ENCODE measurements around the gene GRAP. TPM values are rescaled to one million over a fixed set of nuclear protein-coding genes. Genes with fewer than 3 reads are reported as not detected.
"Not testable (repeated sequence)": the region's sequence is repeated elsewhere in the genome, so short reads cannot be mapped to it uniquely, and the experiment has no call there.

The GRAP gene
- total RNA-seq, 1 experiment from 2014 or later, result 0.55 TPM

GRCh38 chr17:19021622-19022083, 25.1 kb downstream of the GRAP start:
- no peaks in the 10 kb centered on the region; the same call in 1 of the 2 replicates for H3K27me3 ChIP-seq (ENCODE audit: insufficient read depth, low read length)
- Mint-ChIP-seq H3K27me3 (ENCODE audit: low read depth) (peaks cover 4% of the 10 kb centered on the region), H3K9me3 (no peaks in the 10 kb centered on the region), H3K4me1 (peaks cover 0 to 15% of the 10 kb centered on the region in 2 experiments; a peak in 2 of 4 replicates), H3K4me3 (no peak overlapping the region), H3K36me3 (ENCODE audit: insufficient read depth in 1 of 3, low read depth in 3 of 3) (no peaks in the 10 kb centered on the region; a peak in 1 of 7 replicates), H3K27ac (peak overlapping the region in 1 of 3 experiments; percentile 62; a peak in 1 of 7 replicates)
- H3K23me2 ChIP-seq (ENCODE audit: insufficient read length, low read depth, low read length, poor library complexity, severe bottlenecking), result no peaks in the 10 kb centered on the region
- no peaks in the 10 kb centered on the region for H3K4me1 ChIP-seq (ENCODE audit: insufficient read depth, low read length)
- no peak overlapping the region for H4K91ac ChIP-seq (ENCODE audit: insufficient read length, low read depth, low read length)
- H3K9ac ChIP-seq (ENCODE audit: extremely low read depth, insufficient read length, low read length), result no peak overlapping the region
- H2BK15ac ChIP-seq (ENCODE audit: low read depth, low read length), result no peak overlapping the region
- no peak overlapping the region for H3T11ph ChIP-seq (ENCODE audit: low read length)
- no peaks in the 10 kb centered on the region for H3K79me2 ChIP-seq (ENCODE audit: insufficient read depth, low read length)
- H3K14ac ChIP-seq (ENCODE audit: insufficient read depth, low read length), result no peak overlapping the region
- H2BK5ac ChIP-seq (ENCODE audit: insufficient read length, low read length), result no peak overlapping the region
- no peak overlapping the region for H3K18ac ChIP-seq (ENCODE audit: insufficient read length, low read depth, low read length)
- H3K27ac ChIP-seq (ENCODE audit: insufficient read length, low read depth, low read length), result no peak overlapping the region
- no peak overlapping the region for H3K4ac ChIP-seq (ENCODE audit: low read depth, low read length)
- H3K9me3 ChIP-seq (ENCODE audit: control insufficient read depth, low read depth, low read length), result no peaks in the 10 kb centered on the region
- TF ChIP-seq CTCF (conservative IDR thresholded peaks at IDR 0.05), result no peak
- no peak overlapping the region for H4K5ac ChIP-seq (ENCODE audit: insufficient read length, low read depth, low read length)
- H2BK120ac ChIP-seq (ENCODE audit: low read depth, low read length, poor library complexity, severe bottlenecking), result no peak overlapping the region
- H3K56ac ChIP-seq (ENCODE audit: insufficient read length, low read depth, low read length), result no peak overlapping the region
- no peak overlapping the region for H4K8ac ChIP-seq (replicated peaks; ENCODE audit: insufficient read length, low read depth, low read length)
- H3K4me2 ChIP-seq (ENCODE audit: insufficient read depth, insufficient read length, low read length), result no peak overlapping the region
- DNase-seq, result peak; percentile 74
- no peak overlapping the region for H3K23ac ChIP-seq (ENCODE audit: insufficient read length, low read depth, low read length)
- no peaks in the 10 kb centered on the region for H4K20me1 ChIP-seq (ENCODE audit: control insufficient read depth, insufficient read depth, insufficient read length)
- no peak overlapping the region for H2BK12ac ChIP-seq (ENCODE audit: insufficient read length, low read depth, low read length)
- no peaks in the 10 kb centered on the region for H3K79me1 ChIP-seq (ENCODE audit: insufficient read depth, low read depth, low read length, poor library complexity, severe bottlenecking)
- no peak overlapping the region for H2BK20ac ChIP-seq (ENCODE audit: low read depth, low read length, poor library complexity, severe bottlenecking)
- WGBS (ENCODE audit: extremely low coverage, insufficient read length, low lambda C conversion rate), result no CpG with 5 or more reads among the region's 24 CpGs
- H2AFZ ChIP-seq (ENCODE audit: low read length), result no peak overlapping the region
- no peak overlapping the region for H2AK5ac ChIP-seq (ENCODE audit: insufficient read length, low read length)

GRCh38 chr17:19021011-19021621, 25.6 kb downstream of the GRAP start:
- H3K9me3 ChIP-seq (ENCODE audit: control insufficient read depth, low read depth, low read length); H4K20me1 ChIP-seq (ENCODE audit: control insufficient read depth, insufficient read depth, insufficient read length); H2BK5ac ChIP-seq (ENCODE audit: insufficient read length, low read length); H4K91ac ChIP-seq (ENCODE audit: insufficient read length, low read depth, low read length); H3K79me1 ChIP-seq (ENCODE audit: insufficient read depth, low read depth, low read length, poor library complexity, severe bottlenecking); H2BK15ac ChIP-seq (ENCODE audit: low read depth, low read length); H3K27ac Mint-ChIP-seq; H3K4me2 ChIP-seq (ENCODE audit: insufficient read depth, insufficient read length, low read length); H3K4me1 ChIP-seq (ENCODE audit: insufficient read depth, low read length); H3K4ac ChIP-seq (ENCODE audit: low read depth, low read length); H2BK20ac ChIP-seq (ENCODE audit: low read depth, low read length, poor library complexity, severe bottlenecking); H2AK5ac ChIP-seq (ENCODE audit: insufficient read length, low read length); DNase-seq; H3K23me2 ChIP-seq (ENCODE audit: insufficient read length, low read depth, low read length, poor library complexity, severe bottlenecking); H3K27ac ChIP-seq (ENCODE audit: insufficient read length, low read depth, low read length); H3K9me3 Mint-ChIP-seq; H2AFZ ChIP-seq (ENCODE audit: low read length); H3K79me2 ChIP-seq (ENCODE audit: insufficient read depth, low read length); H3K18ac ChIP-seq (ENCODE audit: insufficient read length, low read depth, low read length); H3K23ac ChIP-seq (ENCODE audit: insufficient read length, low read depth, low read length); H3K14ac ChIP-seq (ENCODE audit: insufficient read depth, low read length); H2BK12ac ChIP-seq (ENCODE audit: insufficient read length, low read depth, low read length); H3K9ac ChIP-seq (ENCODE audit: extremely low read depth, insufficient read length, low read length); H4K5ac ChIP-seq (ENCODE audit: insufficient read length, low read depth, low read length); H3K4me3 Mint-ChIP-seq; H3K27me3 ChIP-seq (ENCODE audit: insufficient read depth, low read length); H3K36me3 Mint-ChIP-seq (ENCODE audit: insufficient read depth in 1 of 3, low read depth in 3 of 3); H3T11ph ChIP-seq (ENCODE audit: low read length); H4K8ac ChIP-seq (replicated peaks; ENCODE audit: insufficient read length, low read depth, low read length); H3K56ac ChIP-seq (ENCODE audit: insufficient read length, low read depth, low read length); H3K27me3 Mint-ChIP-seq (ENCODE audit: low read depth); H2BK120ac ChIP-seq (ENCODE audit: low read depth, low read length, poor library complexity, severe bottlenecking): not testable (repeated sequence)
- no CpG with 5 or more reads among the region's 7 CpGs for WGBS (ENCODE audit: extremely low coverage, insufficient read length, low lambda C conversion rate)
- H3K4me1 Mint-ChIP-seq, result peaks cover 0 to 15% of the 10 kb centered on the region in 2 experiments; a peak in 2 of 4 replicates

Measured in H9 (cell line).